GM21526 (cell line): ENCODE data around the gene NPAS1.
A peak's percentile ranks its signal among the peaks of the same experiment; 100 is the strongest.
"Not testable (repeated sequence)": the region's sequence is repeated elsewhere in the genome, so short reads cannot be mapped to it uniquely, and the experiment has no call there.

Experiments
- ATAC-seq: cut with Tn5 transposase; IDR thresholded peaks from one replicate; pipeline ENCODE4 v1.9.1; 2021; ENCODE audit warnings: moderate library complexity; ENCODE audit not compliant: unreplicated experiment, low FRiP score

Gene NPAS1

DNA sequence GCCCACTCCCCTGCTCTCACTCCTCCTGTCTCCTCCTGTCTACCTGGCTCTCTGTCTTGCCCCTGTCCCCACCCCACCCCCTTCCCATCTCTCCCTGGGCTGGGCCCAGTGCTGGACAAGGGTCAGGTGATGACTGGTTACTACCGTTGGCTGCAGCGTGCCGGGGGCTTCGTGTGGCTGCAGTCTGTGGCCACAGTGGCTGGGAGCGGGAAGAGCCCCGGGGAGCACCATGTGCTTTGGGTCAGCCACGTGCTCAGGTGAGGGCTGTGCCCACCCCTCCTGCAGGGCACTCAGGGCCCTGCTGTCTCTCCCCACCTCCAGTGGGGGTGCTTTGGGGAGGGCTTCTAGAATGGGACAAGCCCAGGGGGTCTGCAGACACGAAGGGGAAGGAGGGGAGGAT is 21.2 kb downstream of the NPAS1 start:
- no peak for ATAC-seq

DNA sequence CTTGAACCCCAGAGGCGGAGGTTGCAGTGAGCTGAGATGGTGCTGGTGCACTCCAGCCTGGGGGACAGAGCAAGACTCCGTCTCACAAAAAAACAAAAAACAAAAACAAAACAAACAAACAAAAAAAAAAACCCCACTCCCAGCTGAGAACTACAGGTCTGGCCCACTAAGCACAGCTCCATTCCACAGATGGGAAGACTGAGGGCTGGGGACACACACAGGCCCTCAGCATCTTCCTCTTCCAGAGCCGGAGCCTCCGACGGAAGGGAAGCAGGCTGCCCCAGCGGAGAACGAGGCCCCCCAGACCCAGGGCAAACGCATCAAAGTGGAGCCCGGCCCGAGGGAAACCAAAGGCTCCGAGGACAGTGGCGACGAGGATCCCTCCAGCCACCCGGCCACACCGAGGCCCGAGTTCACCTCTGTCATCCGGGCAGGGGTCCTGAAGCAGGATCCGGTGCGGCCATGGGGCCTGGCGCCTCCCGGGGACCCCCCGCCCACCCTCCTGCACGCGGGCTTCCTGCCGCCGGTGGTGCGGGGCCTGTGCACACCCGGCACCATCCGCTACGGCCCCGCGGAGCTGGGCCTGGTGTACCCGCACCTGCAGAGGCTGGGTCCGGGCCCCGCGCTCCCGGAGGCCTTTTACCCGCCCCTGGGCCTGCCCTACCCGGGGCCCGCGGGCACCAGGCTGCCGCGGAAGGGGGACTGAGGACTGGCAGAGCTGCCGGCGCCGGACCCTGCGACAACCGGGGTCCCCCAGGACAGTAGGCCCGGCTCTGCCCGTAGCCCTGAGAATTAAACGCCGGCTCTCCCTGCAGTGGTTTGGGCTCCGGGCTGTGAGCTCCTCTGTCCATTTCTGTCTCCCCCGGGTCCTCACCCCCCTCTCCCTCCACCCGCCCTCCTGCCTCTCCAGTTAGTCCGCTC is 25.6 kb downstream of the NPAS1 start:
- ATAC-seq = no peak

DNA sequence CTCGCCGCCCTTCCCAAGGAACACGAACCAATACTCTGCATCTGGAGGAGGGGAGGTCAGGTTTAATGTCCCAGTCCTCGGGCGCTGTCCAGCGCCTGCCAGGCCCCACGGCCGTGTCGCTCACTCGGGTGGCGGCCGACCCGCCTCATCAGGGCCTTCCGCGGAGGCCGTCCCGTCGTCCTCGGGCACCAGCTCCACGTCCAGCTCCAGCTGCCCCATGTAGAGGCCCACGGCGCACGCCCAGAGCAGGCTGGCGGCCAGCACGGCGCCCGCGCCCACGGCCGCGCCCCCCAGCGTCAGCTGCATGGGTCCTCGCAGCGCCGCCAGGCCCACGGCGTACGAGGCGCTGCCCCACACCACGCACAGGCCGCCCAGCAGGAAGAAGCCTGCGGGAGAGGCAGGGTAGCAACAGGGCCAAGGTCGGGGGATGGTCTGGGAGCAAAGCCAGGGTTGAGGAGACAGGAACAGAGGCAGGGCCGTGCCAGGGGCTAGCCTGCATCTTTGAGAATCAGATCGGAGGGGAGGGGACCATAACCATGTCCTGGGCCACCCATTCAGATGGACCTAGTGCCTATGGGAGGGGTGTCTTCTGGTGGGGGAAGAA is 26.3 kb downstream of the NPAS1 start:
- no peak for ATAC-seq

DNA sequence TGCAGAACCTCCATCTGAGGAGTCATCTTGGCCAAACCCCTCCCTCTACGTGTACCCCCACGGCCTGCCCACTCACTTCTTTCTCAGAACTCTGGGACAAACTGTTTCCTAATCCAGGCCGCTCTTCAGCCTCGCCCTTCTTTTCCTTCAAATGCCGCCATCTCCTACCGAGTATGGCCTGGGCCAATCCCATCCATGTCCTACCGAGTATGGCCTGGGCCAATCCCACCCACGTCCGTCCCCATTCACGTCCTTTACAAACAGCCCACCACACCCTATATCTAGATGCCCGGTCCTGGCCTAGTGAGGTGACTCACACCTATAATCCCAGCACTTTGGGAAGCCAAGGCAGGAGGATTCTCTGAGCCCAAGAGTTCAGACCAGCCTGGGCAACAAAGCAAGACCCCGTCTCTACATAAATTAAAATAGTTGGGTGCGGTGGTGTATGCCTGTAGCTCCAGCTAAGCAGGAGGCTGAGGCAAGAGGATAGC is 27.7 kb downstream of the NPAS1 start:
- no peak for ATAC-seq

DNA sequence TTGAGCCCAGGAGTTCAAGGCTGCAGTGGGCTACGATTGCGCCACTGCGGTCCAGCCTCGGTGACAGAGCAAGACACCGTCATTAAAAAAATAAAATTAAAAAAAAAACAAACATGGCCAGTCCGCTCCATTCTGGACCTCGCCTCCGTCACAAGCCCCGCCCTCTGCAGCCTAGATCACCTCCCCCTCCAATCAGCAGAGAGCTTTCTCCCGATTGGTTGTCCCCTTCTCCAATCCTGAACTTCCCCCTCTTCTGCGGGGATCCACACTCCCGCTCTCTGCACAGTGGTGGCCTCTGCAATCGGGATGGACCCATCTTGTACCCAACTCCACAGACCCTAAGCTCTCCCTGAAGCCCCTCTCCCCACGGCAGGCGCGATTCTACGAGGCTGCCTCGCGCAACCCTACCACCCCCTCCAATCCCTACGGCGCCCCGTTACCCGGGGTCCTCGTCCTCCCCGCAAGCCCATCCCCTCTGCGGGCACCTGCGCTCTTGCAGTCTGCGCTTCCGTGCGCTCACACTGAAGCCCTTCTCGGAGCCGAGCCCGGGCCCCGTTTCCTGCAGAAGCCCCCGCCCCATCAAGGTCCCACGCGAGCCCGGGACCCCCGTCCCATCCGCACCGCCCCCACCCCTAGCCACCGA is 28.2 kb downstream of the NPAS1 start:
- ATAC-seq = peak; percentile 30

DNA sequence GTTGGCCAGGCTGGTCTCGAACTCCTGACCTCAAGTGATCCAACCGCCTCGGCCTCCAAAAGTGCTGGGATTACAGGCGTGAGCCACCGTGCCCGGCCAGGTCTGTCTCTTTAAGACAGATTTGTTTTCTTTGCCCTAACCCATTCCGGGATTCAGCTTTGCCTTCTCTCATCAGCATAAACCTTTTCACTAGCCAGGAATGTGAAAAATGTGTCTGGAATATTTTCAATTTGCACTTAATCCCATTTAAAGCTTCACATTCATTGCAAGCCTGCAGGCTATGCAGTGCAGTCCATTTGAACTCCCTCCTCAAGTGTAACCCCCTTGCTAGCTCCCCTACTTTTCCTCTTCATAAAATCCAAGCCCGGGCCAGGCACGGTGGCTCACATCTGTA is 29.7 kb downstream of the NPAS1 start:
- ATAC-seq = no peak

DNA sequence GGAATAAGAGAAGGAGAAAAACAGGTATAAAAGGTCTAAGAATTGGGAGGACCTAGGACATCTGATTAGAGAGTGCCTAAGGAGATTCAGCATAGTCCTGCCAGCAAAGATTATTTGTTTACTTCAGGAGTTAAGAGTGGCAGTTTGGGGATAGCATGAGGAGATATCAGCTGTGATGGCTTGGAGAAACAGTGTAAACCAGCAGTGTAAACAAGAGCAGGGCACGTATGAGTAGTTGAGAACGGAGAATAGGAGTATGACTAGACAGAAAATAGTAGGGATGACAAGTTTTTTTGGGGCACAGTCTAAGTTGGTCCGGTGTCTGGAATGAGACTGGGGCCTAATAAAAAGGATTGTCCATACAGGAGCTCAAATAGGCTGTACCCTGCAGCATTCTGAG is 30.9 kb downstream of the NPAS1 start:
- ATAC-seq = not testable (repeated sequence)

DNA sequence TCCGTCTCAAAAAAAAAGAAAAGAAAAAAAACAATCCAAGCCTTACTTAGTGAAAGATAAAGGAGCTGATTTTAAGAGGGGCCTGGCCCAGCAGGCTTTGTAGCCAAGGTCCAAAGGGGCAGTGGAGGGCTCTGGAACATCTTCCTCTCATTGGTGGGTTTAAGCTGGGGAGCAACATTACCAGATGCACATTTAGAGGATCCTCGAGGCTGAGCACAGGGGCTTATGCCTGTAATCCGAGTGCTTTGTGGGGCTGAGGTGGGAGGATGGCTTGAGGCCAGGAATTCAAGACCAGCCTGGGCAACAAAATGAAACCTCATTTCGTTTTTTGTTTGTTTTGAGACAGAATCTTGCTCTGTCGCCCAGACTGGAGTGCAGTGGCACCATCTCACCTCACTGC is 36.8 kb downstream of the NPAS1 start:
- no peak for ATAC-seq

DNA sequence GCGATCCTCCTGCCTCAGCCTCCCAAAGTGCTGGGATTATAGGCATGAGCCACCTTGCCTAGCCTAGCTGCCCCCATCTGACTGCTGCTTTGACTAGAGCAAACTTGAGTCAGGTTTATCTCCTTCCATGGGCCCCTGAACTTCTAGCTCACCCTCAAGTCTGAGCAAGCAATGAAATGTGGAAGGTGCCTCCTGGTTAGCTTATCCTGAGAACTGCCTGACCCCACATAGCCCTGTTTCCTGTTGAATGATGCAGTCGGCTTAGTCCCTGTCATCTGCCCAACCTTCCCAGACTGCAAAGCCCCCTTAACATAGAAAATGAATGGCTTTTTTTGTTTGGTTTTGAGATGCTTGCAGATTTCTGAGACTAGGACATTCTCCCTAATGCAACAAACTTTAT is 37.7 kb downstream of the NPAS1 start:
- ATAC-seq = no peak

DNA sequence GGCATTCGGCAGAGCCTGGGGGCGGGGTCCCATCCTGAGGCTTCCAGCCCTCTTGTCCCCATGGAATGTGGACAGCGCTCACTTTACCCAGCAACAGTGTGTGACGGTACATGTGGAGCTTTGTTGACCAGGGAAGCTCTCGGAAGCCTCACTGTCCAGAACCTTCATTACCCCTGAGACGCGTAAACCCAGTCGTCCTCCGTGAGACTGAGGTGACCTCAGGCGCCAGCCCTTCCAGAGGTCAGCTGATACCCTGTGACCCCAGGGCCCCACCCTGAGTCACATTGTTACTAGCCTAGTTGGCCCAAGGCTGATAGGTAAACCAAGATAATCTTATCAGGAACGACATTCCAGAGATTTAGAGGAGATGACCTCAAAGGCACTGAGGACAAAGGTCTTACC is 39.0 kb downstream of the NPAS1 start:
- ATAC-seq = no peak

DNA sequence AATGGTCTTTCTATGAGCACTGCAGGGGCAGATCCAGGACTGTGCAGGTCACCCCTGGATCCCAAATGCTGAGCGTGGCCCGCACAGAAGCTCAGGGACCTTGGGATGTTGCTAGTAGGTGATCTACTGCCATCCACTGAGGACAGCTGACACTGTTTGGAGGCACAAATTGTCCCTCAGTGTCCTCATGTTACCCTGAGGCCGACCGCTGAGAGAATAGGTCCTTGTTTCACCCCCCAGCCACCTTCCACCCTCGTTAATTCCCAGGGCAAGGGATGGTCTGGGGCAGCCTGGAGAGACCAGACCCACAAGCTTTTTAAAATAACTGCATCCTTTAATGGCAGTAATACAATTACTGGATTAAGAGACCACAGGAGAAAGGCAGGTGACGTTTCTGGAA is 44.2 kb downstream of the NPAS1 start:
- ATAC-seq = no peak

DNA sequence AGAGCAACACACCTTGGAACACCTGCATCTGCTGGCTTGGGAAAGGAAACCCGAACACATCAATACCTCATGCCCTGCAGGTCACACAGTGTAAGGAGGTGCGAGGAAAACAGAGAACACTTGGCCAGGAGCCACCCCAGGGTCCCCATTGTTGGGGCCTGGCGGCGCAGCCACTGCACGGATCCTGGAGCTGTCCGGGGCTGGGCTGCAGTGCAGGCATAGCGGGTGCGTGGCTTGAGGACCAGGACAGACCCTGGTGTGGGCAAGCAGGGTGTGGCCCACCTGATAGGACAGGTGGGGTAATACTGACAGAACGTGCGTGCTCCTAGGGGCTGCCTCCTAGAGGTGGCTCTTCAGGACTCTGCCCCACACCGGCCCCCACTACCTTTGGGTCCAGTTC is 45.6 kb downstream of the NPAS1 start:
- ATAC-seq = no peak

DNA sequence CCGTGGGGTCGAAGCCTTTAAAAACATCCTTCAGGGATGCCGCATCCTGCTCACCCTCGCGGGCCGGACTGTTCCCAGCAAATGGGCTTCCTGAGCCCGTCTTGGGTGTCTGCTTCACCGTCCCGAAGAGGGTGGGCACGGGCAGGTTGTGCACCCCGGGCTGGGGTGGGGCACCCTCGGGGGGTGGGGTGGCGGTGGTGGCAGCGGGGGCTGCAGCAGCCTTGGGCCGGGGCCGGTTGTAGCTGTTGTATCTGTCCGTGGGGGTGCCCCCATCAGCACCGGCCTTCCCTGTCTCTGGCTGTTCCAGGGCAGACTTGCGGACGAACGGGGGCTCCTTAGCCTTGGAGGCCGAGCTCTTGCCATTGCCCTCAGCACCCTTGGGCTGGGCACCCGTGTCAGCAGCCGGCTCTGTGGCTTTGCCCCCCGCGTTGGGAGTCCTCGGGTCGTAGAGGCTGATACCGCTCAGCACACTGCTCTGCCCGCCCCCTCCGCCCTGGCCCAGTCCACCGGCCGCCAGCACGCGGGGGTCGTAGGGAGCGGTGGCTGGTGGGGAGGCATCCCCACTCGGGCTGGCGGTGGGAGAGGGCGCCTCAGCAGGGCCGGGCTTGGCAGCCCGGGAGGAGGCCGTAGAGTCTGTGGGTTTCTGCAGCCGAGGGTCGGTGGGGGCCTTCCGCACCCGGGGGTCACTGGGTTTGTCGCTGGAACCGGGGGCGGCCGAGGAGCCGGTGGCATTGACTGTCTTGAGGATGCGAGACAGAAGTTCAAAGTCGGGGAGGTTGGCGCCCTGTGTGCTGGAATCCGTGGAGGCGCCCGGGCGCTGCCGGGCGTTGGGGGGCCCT is 47.0 kb downstream of the NPAS1 start:
- no peak for ATAC-seq

DNA sequence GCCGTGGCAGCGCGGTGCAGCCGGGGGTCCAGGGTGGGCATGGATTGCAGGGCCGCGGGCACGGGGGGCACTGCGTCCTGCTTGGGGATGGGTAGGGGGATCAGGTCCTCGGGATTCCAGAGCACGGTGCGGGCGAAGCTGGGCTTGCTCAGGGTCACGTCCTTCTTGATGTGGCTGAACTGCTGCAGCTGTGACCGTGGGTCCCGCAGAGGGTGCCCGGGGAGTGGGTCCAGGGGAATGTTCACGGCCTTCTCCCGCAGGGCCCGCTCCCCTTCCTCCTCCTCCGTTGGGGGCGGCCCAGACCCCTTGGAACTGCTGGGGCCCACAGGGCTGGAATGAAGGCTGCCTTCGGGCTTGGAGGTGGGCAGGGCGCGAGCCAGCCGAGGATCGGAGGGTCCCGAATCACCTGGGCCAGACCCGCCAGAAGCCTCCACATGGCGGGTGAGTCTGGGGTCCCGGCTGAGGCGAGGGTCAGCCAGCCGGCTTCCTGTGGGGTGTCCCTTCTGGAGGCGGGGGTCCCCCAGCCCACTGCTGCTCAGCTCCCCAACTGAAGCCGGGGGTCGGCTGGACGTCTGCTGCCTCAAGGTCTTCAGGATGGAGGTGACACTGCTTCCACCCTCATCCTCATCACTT is 47.7 kb downstream of the NPAS1 start:
- no peak for ATAC-seq

DNA sequence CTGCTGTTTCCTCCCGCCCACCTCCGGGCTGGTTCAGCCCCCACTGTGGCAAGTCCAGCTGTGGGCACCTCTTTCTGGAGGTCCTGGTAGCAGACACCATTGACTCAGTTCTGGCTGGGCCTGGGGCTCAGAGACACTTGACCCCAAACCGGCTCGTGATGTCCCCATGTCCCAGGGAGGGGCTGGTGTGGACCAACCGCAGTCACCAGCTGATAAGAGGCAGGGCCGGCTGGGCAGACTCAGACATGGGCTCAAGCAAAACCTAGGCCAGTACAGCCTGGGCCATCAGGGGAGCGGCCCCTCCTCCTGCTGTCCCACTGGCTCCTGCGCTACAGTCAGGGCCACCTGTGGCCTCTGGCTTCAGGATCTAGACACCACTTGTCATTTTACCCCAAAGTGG is 48.6 kb downstream of the NPAS1 start:
- no peak for ATAC-seq

DNA sequence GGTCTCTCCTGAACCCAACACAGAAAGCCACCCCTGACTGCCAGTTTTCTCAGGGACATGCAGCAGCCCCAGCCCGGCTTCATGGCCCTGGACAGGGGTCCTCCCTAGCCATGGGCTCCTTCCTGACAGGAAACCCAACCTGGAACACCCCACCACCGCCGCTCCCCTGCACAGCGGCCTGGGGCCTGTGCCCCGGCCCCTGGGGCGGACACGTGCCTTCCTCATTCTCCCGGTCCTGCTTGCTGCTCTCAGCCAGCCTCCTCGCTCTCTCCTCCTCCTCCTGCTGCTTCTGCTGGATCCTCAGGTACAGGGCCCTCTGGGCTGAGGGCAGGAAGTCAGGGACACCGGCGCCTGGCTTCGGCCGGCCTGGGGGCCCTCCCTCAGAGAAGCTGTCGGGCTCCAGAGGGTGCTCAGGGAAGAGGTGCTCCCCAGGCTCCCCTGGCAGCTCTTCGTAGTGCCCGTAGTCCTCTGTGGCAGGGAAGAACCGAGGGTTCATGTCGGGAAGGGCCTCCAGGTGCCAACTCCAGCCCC is 49.3 kb downstream of the NPAS1 start:
- ATAC-seq = no peak

DNA sequence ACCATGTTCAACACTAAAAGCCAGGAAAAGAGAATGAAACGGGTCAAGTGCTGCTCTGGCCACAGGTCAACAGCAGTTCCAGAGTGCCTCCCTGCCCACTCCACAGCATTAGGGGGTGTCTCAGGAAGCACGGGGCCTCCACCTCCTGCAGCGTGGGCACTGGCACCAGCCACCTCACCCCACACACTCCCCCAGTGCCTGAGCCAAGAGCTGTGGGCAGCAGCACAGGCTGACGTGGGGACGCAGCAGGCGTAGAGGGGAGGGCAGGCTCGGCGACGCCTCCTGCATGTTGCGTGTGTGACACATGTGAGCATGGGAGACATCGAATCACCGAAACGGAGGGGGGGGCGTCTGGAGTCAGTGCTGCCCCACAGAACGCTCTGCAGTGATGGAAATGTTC is 50.2 kb downstream of the NPAS1 start:
- ATAC-seq = no peak

DNA sequence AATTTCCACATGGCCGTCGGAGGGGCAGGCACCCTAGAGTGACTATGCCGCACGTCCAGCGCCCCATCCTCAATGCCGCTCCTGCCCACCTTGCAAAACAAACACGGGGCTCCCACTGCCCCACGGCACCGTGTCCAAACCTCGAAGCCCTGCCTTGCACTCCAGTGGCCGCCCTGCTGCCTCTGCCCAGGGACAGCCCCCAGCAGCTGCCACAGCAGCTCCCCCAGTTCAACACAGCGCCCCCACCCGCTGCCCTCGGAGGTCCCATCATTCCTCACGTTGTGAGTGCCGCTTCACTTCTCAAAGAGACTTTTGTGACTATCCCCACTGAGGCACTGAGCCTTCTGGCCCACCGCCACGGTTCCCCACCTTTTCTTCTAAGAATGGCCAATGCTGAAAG is 51.1 kb downstream of the NPAS1 start:
- no peak for ATAC-seq

DNA sequence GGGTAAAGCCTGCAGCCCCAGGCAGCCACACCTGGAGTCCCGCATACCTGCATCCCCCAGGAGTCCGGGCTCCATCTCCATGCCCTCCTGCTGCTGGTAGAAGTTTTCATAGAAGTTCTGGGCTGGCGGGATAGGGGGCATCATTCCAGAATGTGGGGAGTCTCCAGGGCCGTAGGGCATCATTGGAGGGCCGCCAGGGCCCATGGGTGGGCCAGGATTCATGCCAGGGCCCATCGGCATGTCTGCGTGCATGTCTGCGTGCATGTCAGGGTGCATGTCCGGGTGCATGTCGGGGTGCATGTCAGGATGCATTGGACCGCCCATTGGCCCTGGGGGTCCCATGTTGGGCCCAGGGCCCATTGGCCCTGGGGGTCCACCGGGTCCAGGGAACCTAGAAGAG is 52.1 kb downstream of the NPAS1 start:
- ATAC-seq = no peak

DNA sequence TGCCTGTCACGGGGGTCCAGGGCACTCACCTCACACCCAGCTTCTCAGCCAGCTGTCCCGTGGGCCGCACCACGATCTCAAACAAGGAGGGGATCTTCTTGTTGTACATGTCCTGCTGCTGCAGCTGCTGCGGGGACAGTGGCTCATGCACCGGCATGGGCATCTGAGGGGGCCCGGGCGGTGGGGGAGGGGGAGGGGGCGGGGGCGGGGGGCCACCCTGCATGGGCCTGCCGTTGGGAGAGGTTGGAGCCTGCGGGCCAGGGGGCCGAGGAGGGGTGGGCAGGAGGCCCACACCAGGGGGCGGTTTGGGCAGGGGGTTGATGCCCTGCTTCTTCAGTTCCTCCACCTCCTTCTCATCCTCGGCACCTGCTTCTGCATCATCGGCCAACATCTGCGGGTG is 52.7 kb downstream of the NPAS1 start:
- ATAC-seq = no peak
